ENCODE results near the gene PRDM8. TPM values are rescaled to one million over a fixed set of nuclear protein-coding genes. Genes with fewer than 3 reads are reported as not detected.
"Not testable (repeated sequence)": the region's sequence is repeated elsewhere in the genome, so short reads cannot be mapped to it uniquely, and the experiment has no call there.

PRDM8 gene
- total and polyA plus RNA-seq, 7 donors = 1.2 to 17.4 (median 14.9) TPM; not detected in 1

GRCh38 chr4:80173401-80173800 lies 23.9 kb upstream of the PRDM8 start:
- Histone ChIP-seq H3K27ac (no peak overlapping the region), H3K9me3 (no peaks in the 10 kb centered on the region), H3K36me3 (no peaks in the 10 kb centered on the region), H3K4me1 (no peaks in the 10 kb centered on the region), H3K27me3 (no peaks in the 10 kb centered on the region), H3K4me3 (no peak overlapping the region)
- no peak for TF ChIP-seq EP300 (IDR thresholded peaks at IDR 0.05)
- TF ChIP-seq POLR2AphosphoS5 (IDR thresholded peaks at IDR 0.05) = no peak
- no peak for TF ChIP-seq POLR2A (IDR thresholded peaks at IDR 0.05)
- TF ChIP-seq CTCF (IDR thresholded peaks at IDR 0.05) = no peak
- intact Hi-C loops (cut with DNase I) = no loop called here
- no peak for DNase-seq

GRCh38 chr4:80173841-80174240 lies 23.5 kb upstream of the PRDM8 start:
- no peak for DNase-seq
- intact Hi-C loops (cut with DNase I) = no loop called here

GRCh38 chr4:80177793-80178192 lies 19.5 kb upstream of the PRDM8 start:
- H3K4me3 ChIP-seq; H3K36me3 ChIP-seq; H3K27me3 ChIP-seq; H3K27ac ChIP-seq; intact Hi-C loops (cut with DNase I); H3K9me3 ChIP-seq; DNase-seq; H3K4me1 ChIP-seq: not testable (repeated sequence)

More at GRCh38 chr4:80173841-80174240, 23.5 kb upstream of the PRDM8 start:
- TF ChIP-seq POLR2A (IDR thresholded peaks at IDR 0.05) = no peak
- no peak for TF ChIP-seq EP300 (IDR thresholded peaks at IDR 0.05)
- TF ChIP-seq POLR2AphosphoS5 (IDR thresholded peaks at IDR 0.05) = no peak
- TF ChIP-seq CTCF (IDR thresholded peaks at IDR 0.05) = no peak
- no peak overlapping the region for H3K27ac ChIP-seq
- 91 to 92% methylated on average over 2 of the region's 2 CpGs for WGBS, 2 donors
- H3K4me1 ChIP-seq = no peaks in the 10 kb centered on the region
- no peaks in the 10 kb centered on the region for H3K36me3 ChIP-seq
- H3K9me3 ChIP-seq = peaks cover 0 to 3% (median under 1%) of the 10 kb centered on the region in 4 donors
- H3K27me3 ChIP-seq = no peaks in the 10 kb centered on the region
- H3K4me3 ChIP-seq = no peak overlapping the region

- H3K27me3 ChIP-seq = no peaks in the 10 kb centered on the region
- intact Hi-C loops (cut with DNase I) = no loop called here
- DNase-seq = no peak
- no peaks in the 10 kb centered on the region for H3K36me3 ChIP-seq
- H3K4me3 ChIP-seq = no peak overlapping the region
- H3K9me3 ChIP-seq = peaks cover 0 to 9% (median 6%) of the 10 kb centered on the region in 4 donors
- no peak overlapping the region for H3K27ac ChIP-seq
- 96 to 97% methylated on average over 4 of the region's 4 CpGs for WGBS, 2 donors
- peaks cover 0 to 12% (median 4%) of the 10 kb centered on the region in 4 donors for H3K4me1 ChIP-seq
- TF ChIP-seq EP300 (IDR thresholded peaks at IDR 0.05) (no peak), POLR2A (IDR thresholded peaks at IDR 0.05) (no peak), CTCF (IDR thresholded peaks at IDR 0.05) (no peak), POLR2AphosphoS5 (IDR thresholded peaks at IDR 0.05) (no peak)
Observed at GRCh38 chr4:80178964-80179363, 18.3 kb upstream of the PRDM8 start.

GRCh38 chr4:80179637-80180161 lies 17.6 kb upstream of the PRDM8 start:
- no peak overlapping the region for H3K4me3 ChIP-seq
- H3K27ac ChIP-seq = no peak overlapping the region
- TF ChIP-seq POLR2AphosphoS5 (IDR thresholded peaks at IDR 0.05) (no peak), CTCF (IDR thresholded peaks at IDR 0.05) (no peak), POLR2A (IDR thresholded peaks at IDR 0.05) (no peak), EP300 (IDR thresholded peaks at IDR 0.05) (no peak)
- peaks cover 0 to 9% (median 6%) of the 10 kb centered on the region in 4 donors for H3K9me3 ChIP-seq
- WGBS, 2 donors = 85 to 88% methylated on average over 3 of the region's 3 CpGs
- no peak for DNase-seq
- H3K4me1 ChIP-seq = peaks cover 0 to 12% (median 4%) of the 10 kb centered on the region in 4 donors
- intact Hi-C loops (cut with DNase I) = loop anchor here (10.0 kb wide), 1 partner anchor 265 kb away; no protein-coding TSS in a partner anchor
- H3K27me3 ChIP-seq = no peaks in the 10 kb centered on the region
- H3K36me3 ChIP-seq = no peaks in the 10 kb centered on the region

Measured in sigmoid colon (tissue), 7 donors.